HepG2 (cell line): ENCODE results near the gene DTD2. TPM values are rescaled to one million over a fixed set of nuclear protein-coding genes. Genes with fewer than 3 reads are reported as not detected.

Source experiments
- ETS1 ChIP-seq: sonication (generic); formaldehyde crosslinking; IDR thresholded peaks from 2 replicates; pipeline ENCODE4 v1.4.0; 2020; ENCODE audit warnings: missing genetic modification reagents
- GLI4 ChIP-seq: sonication (generic); formaldehyde crosslinking; IDR thresholded peaks from 2 replicates; pipeline ENCODE4 v1.5.1; 2020; ENCODE audit warnings: missing genetic modification reagents, mild to moderate bottlenecking, moderate library complexity, borderline replicate concordance
- GLMP ChIP-seq: sonication (generic); formaldehyde crosslinking; IDR thresholded peaks from 2 replicates; pipeline ENCODE4 v1.9.0; 2021; ENCODE audit warnings: missing genetic modification reagents, mild to moderate bottlenecking, borderline replicate concordance
- LBX2 ChIP-seq: sonication (generic); formaldehyde crosslinking; IDR thresholded peaks from 2 replicates; pipeline ENCODE4 v1.5.0; 2020; ENCODE audit warnings: missing genetic modification reagents, mild to moderate bottlenecking, borderline replicate concordance
- LRRFIP1 ChIP-seq: sonication (generic); formaldehyde crosslinking; conservative IDR thresholded peaks from 2 replicates; pipeline ENCODE4 v1.4.0; 2020; ENCODE audit warnings: missing genetic modification reagents
- MTF1 ChIP-seq: sonication (generic); formaldehyde crosslinking; IDR thresholded peaks from 2 replicates; pipeline ENCODE4 v1.5.0; 2020; ENCODE audit warnings: missing genetic modification reagents
- NFE2 ChIP-seq: sonication (generic); formaldehyde crosslinking; IDR thresholded peaks from 2 replicates; pipeline ENCODE4 v1.4.0; 2020; ENCODE audit warnings: missing genetic modification reagents
- NR3C1 ChIP-seq: sonication (generic); formaldehyde crosslinking; IDR thresholded peaks from 2 replicates; pipeline ENCODE4 v1.4.0; 2020; ENCODE audit warnings: missing genetic modification reagents
- SP5 ChIP-seq: IDR thresholded peaks from 2 replicates; pipeline ENCODE4 v1.6.1; 2016; ENCODE audit warnings: low read depth, borderline replicate concordance
- ZFP36L1 ChIP-seq: sonication (generic); formaldehyde crosslinking; IDR thresholded peaks from 2 replicates; pipeline ENCODE4 v1.8.0; 2022; ENCODE audit warnings: mild to moderate bottlenecking, missing genetic modification reagents, moderate library complexity
- ZHX2 ChIP-seq, 2 experiments: sonication (generic) in 1 of 2; formaldehyde crosslinking in 1 of 2; IDR thresholded peaks; 2 replicates each; pipeline versions ENCODE4 v1.6.1 to v1.9.0; 2014 to 2022; ENCODE audit warnings: antibody characterized with exemption in 1 of 2, borderline replicate concordance in 1 of 2, inconsistent platforms in 1 of 2, low read depth in 1 of 2, missing genetic modification reagents in 1 of 2
- ZNF10 ChIP-seq: sonication (generic); formaldehyde crosslinking; IDR thresholded peaks from 2 replicates; pipeline ENCODE4 v1.4.0; 2020; ENCODE audit warnings: mild to moderate bottlenecking, low read depth, missing genetic modification reagents, borderline replicate concordance
- polyA plus RNA-seq, 8 experiments: library from polyadenylated mRNA; depleted of rRNA in 3 of 8; stranded (reverse) in 7 of 8; unstranded in 1 of 8; fragments of >200 nt; fragmentation: Illumina TruSeq in 4 of 8; extraction: Trizol in 4 of 8; gene quantifications; 2 replicates each; pipeline versions ENCODE4 v1.2.1 to v1.2.3, GENCODE V29; 2011 to 2016; ENCODE audit warnings: low read depth in 4 of 8, missing spikeins in 1 of 8, mixed read lengths in 1 of 8; ENCODE audit not compliant: insufficient read depth in 1 of 8
- total RNA-seq, 5 experiments: library from RNA; depleted of rRNA; stranded (reverse); fragments of >200 nt; fragmentation: Illumina TruSeq; extraction: Trizol; gene quantifications; 2 replicates each; pipeline ENCODE4 v1.2.3, GENCODE V29; 2016; ENCODE audit warnings: low read depth in 1 of 5

Gene DTD2
- total and polyA plus RNA-seq, 2 of the 13 experiments (the other 11 are each of a cell fraction or from before 2014, with no cell fraction given): 22.3 to 49.8 TPM

GRCh38 chr14:31457665-31458659 lies 656 bp upstream of the DTD2 start (continued):
- TF ChIP-seq NR3C1 (CRISPR knock-in tag) (no peak), LRRFIP1 (CRISPR knock-in tag) (no peak), ZFP36L1 (CRISPR knock-in tag) (no peak), GLI4 (CRISPR knock-in tag) (no peak), ETS1 (CRISPR knock-in tag) (0 out of 2 replicates have a peak, but pooled peaks have one; percentile 19), GLMP (no peak), LBX2 (CRISPR knock-in tag) (no peak), NFE2 (CRISPR knock-in tag) (no peak), SP5 (CRISPR knock-in tag) (peak; percentile 9; the same call in 1 of the 2 replicates), ZNF10 (no peak), MTF1 (CRISPR knock-in tag) (peak; percentile 67; the same call in 1 of the 2 replicates), ZHX2 (IDR thresholded peaks at IDR 0.05; ENCODE audit: low read depth) (0 out of 2 replicates have a peak, but pooled peaks have one; percentile 13), ZHX2 (CRISPR knock-in tag; IDR thresholded peaks at IDR 0.05; ENCODE audit: borderline replicate concordance) (no peak)
